Right kidney (tissue), 1 donor: Measurements from ENCODE around the gene EXOC6.

Experiments used
- DNase-seq: peaks from one replicate; pipeline ENCODE4 v3.0.0-alpha.2; 2016

The EXOC6 gene

DNA sequence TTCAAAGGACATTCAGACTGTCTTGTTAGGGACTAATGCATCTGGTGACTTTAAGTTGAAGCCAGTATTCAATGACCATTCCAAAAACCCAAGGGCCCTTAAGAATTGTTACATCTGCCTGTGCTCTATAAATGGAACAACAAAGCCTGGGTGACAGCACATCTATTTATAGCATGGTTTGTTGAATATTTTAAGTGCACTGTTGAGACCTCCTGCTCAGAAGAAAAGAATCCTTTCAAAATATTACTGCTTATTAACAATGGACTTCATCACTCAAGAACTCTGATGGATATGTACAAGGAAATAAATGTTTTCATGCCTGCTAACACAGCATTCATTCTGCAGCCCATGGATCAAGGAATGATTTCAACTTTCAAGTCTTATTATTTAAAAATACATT is 179.2 kb downstream of the EXOC6 start:
- no peak for DNase-seq

DNA sequence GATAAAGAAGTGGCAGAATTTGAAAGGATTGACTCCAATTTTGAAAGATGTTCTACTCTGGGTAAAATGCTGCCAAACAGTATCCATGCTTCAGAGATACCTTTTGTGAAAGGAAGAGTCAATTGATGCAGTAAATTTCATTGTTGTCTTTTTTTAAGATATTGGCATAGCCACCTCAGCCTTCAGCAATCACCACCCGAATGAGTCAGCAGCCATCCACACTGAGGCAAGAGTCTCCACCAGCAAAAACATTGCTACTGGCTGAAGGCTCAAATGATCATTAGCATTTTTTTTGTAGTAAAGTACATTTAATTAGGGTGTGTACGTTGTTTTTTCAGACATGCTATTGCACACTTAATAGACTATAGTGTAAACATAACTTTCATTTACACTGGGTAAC is 180.6 kb downstream of the EXOC6 start:
- no peak for DNase-seq

DNA sequence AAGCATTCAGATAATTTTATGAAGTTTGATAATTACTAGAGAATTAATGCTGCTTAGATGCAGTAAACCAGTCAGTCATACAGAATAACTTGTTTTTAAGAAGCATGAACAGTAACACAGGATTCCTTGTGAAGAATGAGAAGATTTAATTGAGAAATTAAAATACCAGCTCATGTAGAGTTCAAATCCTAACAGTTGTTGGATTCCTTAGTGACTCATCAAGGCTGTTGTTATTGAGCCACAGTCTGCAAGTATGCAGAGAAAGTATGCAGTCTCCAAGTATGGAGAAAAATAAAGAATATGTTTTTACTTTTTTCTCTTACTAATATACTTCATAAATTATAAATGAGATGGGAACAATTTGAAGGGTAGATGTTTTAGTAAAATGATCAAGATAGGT is 182.1 kb downstream of the EXOC6 start:
- DNase-seq: no peak

DNA sequence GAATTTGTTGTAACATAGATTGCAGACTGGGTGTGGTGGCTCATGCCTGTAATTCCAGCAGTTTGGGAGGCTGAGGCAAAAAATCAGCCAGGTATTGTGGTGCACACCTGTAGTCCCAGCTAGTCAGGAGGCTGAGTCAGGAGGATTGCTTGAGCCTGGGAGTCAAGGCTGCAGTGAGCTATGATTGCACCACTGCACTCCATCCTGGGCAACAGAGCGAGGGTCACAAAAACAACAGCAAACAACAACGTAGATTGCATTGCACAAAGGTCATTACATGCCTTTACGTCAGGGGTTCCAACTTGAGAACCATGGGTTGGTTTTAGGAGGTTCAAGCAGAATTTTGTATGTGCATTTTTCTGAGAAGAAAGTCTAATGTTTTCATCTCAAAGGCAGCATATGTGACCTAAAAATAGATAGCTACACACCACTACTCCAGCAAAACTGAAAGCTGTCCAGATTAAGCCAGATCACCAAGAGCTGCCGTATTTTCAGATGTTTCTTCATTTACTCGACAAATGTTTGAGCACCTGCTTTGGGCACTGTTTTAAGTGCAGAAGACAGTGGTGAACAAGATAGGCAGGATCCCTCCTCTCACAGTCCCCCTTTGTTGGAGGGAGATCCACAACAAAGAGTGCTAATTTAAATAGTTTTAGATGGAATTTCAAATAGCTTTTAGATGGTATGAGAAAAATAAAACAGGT is 183.9 kb downstream of the EXOC6 start:
- DNase-seq: no peak

DNA sequence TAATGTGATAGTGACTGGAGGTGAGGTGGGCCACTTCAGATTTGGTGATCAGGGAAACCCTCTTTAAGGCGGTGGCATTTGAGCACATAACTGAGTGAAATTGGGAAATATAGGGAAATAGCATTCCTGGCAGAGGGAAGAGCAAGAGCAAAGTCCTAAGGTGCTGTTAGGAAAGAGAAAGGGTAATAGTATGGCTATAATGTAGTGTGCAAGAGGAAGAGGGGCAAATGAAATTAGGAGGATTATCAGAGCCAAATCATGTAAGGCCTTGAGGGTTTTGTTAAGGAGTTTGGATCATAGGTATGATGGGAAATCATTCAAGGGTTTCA is 184.5 kb downstream of the EXOC6 start:
- DNase-seq: no peak

DNA sequence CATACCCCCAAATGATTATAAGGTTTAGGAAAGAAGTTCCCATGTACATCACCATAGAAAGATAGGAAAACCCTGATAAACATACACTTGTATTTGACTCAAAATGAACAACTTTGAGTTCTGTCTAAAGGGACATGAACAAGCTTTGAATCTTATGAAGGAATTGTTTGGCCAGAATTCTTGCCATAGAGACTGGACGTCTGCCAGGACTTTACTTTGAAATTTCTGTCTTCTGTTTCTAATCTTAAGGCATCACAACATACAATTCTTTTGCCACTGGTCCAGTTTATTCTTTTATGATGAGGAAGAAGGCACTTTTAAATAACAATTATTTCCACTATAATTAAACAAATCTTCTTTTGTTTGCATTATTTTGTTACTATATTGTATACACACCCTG is 186.1 kb downstream of the EXOC6 start:
- no peak for DNase-seq

DNA sequence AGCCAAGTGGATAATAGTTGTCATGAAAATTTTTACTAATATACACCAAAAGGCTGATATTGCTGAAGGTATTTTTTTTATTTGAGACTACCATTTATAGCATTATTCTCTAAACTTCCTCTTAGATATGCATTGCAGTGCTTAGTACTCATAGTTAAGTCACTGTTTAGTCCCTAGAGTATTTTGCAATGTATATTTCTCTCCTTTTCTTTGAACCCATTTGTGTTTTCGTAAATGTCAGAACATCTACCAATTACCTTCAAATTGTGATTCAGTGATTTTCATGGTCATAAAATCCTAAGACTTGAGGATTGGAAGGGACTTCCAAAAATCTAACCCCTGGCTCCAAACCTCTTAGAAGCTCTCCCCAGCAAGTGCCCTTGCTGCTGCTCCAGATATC is 190.8 kb downstream of the EXOC6 start:
- DNase-seq: no peak

DNA sequence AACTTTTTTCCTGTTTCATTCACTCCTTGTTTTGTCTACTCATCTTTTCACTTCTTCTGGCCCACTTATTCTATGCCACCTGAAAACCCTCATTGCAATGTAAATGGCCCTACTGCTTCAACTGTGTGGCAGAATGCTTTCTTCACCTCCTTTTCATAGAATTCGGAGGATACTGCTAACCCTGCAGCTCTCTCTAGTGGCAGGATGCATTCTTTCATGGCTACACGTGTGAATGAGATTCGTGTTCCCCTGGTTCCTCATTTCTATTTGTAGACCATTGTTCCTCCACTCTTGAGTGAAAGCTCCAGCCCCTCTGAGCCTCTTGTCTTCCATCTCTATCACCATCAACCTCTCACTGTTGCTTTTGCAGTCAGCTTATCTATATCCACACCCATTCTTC is 191.4 kb downstream of the EXOC6 start:
- DNase-seq: no peak

DNA sequence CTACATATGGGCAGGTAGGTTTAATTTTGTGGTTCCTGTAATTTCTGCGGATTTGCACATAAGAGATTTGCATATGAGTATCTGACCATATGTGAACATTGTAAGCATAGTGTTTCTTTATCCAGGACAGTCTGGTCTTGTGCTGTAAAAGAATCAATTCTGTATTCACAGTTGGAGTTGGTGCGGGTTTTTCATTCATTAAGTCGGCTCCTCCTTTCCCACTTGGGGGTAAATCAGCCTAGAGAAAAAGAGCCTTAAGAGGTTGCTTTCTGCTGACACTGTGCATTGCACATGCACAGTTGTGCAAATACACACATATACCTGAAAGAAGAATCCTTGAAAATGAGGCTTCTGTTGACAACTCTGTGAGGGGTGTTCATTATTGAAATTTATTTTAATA is 206.2 kb downstream of the EXOC6 start:
- no peak for DNase-seq

DNA sequence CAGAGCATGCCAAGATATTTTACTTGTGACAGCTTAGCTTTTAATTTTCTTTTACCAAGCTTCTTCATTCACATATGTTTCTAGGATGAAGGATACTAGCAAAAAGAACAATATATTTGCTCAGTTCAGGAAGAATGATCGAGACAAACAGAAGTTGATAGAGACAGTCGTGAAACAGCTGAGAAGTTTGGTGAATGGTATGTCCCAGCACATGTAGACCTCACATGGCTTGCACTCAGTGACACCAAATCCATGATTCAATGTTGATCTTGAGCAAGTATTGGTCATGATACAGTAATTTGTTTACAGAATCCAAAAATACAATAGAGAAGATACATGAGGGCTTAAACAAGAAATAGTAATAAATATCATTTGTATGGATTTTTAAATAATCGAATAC is 209.8 kb downstream of the EXOC6 start:
- no peak for DNase-seq

DNA sequence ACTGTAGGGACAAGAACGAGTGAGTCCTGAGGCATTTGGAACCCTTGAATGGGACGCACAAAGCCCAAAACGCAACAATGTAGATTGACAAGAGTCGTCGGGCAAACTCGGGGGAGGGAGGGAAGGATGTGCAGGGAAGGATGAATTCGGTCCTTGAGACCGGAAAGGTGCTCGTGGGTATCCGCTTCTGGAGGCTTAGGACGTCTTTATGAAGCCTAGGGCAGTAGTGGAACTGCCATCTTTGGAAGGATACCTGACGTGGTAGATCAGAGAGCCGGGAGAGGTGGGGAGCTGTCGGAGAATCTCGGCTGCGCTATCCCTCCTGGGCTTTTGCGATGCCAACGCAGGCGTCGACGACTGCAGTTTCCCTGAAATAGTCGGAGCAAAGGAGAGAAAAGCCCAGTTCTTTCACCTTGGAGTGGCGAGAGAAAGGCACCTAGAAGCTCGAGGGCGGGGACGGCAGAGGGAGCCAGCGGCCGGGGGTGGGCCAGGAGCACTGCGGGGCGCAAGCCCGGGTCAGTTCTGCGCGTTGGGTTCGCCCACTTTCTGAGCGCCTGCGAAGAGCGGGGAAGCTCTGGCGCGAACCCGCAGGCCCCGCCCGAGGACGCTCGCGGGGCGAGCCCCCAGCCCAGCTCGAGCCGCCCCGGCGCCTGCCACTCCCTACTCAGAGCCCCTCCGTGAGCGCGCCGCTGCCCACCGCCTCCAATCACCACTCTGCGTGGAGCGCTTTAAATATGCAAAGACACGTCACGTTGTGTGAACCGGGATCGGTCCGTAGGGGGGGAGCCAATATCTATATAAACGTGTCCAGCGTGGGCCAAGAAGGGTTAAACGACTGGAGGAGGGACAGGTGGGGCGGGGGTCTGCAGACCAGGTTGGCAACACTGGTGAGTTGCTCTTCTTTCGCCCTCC is 211.9 kb downstream of the EXOC6 start, which contains the start of gene CYP26C1:
CYP26C1 (plus strand) TSS at position 824 of the 912 bp plus-strand sequence. CDS start 466 bp downstream, outside the sequence.
- DNase-seq: no peak

DNA sequence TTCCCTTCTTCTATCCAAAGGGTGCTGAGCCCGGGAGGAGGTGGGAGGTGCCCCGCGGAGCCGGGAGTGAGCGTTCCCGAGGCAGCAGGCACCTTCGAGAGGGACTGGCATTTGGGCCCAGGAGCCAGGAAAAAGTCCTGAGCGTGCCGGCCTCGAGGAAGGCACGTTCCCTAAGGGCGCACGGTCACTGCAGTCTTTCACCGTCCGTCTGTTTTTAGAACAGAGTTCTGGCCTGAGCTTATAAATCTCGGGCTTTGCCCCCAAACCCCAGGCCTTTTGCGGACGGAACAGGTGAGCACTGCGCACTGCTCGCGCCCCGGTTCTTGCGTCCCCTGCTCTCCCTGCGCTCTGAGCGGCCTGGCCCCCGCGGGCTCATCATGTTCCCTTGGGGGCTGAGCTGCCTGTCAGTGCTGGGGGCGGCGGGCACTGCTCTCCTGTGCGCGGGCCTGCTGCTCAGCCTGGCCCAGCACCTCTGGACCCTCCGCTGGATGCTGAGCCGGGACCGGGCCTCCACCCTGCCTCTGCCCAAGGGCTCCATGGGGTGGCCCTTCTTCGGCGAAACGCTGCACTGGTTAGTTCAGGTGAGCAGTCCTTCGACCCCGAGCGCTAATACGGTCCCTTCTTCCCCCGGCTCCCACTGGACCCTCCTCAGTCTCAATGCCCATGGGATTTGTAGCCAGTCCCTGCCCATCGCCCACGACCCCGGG is 212.7 kb downstream of the EXOC6 start:
- no peak for DNase-seq

DNA sequence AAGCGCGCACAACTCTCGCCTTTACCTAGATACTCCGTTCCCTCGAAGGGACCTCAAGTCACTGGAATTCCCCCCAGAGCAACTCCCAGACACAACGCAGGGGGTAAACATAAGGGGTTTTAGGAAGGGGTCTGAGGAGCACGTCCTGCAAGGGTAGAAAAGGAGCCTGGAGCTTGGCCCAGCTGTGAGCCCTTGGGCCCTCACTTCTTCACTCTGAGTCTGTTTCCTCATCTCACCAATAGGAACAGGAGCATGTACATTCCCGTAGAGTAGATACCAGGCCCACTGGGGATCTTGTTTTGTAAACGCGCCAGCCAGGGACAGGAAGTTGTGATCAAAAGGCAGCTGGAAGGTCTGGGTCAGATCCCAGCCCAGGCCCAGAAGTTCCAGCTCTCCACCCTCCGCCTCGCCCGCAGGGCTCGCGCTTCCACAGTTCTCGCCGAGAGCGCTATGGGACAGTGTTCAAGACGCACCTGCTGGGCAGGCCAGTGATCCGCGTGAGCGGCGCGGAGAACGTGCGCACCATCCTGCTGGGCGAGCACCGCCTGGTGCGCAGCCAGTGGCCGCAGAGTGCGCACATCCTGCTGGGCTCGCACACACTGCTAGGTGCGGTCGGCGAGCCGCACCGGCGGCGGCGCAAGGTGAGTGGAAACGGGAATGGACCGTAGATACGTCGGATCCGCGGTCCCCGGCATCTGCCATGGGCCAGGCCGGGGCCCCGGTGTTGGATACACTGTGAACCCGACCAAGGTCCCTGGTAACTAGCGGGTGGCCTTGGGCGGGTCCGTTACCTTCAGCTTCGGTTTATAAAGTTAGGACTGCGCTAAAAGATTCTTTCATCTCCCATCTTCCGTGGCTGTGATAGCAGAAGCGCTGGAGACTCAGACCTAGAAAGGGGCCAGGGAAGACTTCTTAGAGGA is 213.5 kb downstream of the EXOC6 start:
- peak; percentile 63 for DNase-seq

DNA sequence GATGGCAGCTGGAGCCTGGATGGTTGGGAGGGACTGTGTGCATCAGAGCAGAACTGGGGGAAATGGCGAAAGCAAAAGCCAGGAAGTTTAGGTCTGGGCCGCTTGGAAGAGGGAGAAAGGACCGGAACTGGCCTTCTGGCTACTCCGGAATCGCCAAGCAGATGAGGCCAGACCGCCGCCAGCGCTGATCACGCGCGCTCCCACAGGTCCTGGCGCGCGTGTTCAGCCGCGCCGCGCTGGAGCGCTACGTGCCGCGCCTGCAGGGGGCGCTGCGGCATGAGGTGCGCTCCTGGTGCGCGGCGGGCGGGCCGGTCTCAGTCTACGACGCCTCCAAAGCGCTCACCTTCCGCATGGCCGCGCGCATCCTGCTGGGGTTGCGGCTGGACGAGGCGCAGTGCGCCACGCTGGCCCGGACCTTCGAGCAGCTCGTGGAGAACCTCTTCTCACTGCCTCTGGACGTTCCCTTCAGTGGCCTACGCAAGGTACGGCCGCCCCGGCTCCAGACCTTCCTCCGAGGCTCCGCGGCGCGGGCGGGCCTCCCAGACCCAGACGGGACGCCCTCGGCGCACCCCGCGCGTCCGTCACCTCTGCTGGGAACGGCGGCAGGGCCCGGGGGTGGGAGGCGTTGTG is 214.3 kb downstream of the EXOC6 start:
- DNase-seq: peak; percentile 76

DNA sequence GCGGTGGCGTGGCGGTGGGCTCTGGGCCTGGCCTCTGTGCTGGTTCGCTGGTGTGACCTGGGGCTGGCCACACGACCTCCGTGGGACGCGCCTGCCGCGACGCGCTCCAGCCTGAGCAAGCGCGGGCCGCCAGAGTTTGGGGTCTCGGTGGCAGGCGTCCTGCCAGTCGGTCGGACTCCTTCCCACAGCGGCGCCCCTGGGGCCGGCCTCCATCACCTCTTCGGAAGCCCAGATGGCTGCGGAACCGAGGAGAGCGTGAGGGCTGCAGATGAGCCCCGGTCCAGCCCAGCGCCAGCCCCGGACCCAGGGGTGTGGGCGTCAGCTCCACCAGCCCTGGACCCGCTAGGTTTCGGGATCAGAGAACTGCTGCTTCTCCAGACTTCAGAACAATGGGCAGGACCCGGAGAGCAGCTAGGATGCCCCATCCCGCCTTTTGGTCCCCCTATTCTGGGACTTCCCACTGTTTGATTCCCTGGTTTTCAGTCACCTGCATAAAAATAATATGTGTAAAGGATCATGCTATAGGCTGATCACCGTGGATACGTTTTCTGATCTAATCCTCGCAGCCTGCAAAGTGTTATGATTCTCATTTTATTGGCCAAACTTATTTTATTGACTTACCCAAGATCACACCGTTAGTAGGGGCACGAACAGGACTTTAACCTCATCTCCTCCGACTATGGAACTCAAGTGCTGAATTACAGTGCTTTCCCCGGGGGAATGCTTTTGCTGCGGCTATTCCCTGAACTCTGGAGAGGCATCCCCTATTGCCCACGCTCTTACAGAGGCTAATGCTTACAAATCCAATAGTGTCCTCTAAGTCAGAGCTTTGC is 215.0 kb downstream of the EXOC6 start:
- DNase-seq: no peak

DNA sequence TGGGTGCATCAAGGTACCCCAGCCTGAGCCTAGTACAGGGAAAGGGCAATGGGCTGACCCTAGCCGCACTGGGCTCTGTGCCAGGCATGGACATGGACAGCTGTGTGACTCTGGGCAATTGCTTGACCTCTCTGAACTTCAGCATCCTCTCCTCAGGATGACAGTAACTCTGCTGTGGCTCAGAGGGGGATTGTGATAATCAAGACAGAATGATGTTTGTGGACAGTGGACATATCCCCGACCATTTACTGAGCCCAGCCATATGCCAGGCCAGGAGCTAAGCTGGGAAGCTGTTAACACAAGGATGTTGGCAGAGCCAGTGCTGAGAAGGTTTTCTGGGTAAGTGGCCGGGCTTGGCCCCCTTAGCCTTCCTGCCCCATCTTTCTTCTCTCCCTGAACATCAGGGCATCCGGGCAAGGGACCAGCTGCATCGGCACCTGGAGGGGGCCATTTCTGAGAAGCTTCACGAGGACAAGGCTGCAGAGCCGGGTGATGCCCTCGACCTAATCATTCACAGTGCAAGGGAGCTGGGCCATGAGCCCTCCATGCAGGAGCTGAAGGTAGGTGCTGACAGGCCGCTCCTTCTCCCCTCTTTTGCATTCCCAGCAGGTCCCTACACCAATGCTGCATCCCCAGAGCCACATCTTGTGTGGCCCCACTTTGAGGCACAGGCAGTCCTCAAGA is 215.8 kb downstream of the EXOC6 start:
- DNase-seq: no peak

DNA sequence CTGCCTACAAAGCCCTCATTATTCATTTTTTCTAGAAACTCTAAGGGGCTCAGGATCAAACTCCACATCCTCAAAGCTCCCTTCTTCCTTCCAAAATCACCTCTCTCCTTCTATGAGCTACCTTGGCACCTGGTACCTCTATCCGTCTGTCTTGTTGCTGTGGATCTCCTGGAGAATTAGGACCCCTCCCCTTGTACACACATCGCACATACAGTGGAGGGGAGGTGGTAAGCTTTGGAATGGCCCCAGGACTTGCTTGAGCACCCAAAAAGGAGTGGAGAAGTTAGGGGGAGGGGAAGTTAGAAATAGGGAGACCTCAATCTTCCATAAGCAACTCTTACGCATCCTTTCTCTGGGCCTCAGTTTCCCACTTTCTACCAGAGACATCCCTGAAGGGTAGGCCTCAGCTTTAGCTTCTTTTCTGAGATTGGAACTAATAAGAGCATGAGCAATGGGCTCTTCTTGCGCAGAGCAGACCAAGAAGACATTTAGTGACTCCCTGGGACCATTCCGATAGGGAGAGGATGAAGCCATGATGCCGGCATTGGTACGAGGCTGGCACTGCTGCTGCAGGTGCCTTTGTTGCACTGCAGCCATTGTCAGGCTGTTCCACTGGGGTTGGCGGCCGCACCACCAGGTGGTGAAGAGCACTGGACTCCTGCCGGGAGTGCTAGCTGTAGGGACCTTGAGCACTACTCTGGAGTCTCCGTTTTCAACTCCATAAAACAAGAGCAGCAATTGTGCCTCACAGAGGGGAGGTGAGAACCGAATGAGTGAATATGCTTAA is 216.7 kb downstream of the EXOC6 start:
- DNase-seq: no peak

DNA sequence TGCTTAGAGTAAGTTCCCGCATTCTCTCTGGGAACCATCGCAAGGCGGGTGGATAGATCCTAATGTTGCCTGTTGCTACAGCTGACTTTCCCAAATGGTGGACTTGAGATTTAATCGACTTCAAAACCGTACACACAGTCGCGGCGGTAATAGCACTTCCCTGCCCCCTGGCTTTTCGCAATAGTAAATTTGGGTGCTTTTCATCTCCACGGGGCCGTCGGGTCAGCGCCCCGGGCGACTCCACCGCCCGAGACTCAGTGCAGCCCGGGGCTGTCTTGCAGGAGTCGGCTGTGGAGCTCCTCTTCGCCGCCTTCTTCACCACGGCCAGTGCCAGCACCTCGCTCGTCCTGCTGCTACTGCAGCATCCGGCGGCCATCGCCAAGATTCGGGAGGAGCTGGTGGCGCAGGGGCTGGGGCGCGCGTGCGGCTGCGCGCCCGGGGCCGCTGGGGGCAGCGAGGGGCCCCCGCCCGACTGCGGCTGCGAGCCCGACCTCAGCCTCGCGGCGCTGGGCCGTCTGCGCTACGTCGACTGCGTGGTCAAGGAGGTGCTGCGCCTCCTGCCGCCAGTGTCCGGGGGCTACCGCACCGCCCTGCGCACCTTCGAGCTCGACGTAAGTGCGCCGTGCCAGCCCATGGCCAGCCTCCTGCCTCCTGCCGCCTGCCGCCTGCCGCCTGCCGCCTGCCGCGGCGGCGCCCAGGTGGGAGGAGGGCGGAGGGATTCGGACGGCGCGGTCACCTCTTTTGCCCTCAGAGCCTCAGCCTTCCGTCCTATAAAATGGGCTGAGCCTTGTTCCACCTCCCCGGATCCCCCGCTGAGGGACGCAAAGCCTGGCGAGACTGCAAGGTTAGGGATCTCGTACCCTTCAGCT is 217.6 kb downstream of the EXOC6 start:
- no peak for DNase-seq
